Coronary artery (tissue), 2 donors: ENCODE measurements around the gene MBD2.
"Not testable (repeated sequence)": the region's sequence is repeated elsewhere in the genome, so short reads cannot be mapped to it uniquely, and the experiment has no call there.

ENCODE experiments used
- DNase-seq: peaks from one replicate; pipeline ENCODE4 v3.0.0-alpha.2; 2017; ENCODE audit warnings: low spot score
- H3K27ac ChIP-seq, 2 donors: fragments of 200-600 bp; sonication (generic); one replicate each; pipeline ENCODE4 v1.5.1; 2016 to 2019
- H3K4me3 ChIP-seq: fragments of 200-600 bp; sonication (generic); 2 replicates; pipeline ENCODE4 v1.5.1; 2016; ENCODE audit warnings: mild to moderate bottlenecking, moderate library complexity
- TF ChIP-seq, protein P1 (sequence below): fragments of 200-600 bp; sonication (generic); IDR thresholded peaks from one replicate; pipeline ENCODE4 v1.5.1; 2019; ENCODE audit warnings: antibody characterized with exemption

The MBD2 gene

GRCh38 chr18:54223568-54224241, 764 bp downstream of the MBD2 start:
- TF ChIP-seq, protein P1, sequence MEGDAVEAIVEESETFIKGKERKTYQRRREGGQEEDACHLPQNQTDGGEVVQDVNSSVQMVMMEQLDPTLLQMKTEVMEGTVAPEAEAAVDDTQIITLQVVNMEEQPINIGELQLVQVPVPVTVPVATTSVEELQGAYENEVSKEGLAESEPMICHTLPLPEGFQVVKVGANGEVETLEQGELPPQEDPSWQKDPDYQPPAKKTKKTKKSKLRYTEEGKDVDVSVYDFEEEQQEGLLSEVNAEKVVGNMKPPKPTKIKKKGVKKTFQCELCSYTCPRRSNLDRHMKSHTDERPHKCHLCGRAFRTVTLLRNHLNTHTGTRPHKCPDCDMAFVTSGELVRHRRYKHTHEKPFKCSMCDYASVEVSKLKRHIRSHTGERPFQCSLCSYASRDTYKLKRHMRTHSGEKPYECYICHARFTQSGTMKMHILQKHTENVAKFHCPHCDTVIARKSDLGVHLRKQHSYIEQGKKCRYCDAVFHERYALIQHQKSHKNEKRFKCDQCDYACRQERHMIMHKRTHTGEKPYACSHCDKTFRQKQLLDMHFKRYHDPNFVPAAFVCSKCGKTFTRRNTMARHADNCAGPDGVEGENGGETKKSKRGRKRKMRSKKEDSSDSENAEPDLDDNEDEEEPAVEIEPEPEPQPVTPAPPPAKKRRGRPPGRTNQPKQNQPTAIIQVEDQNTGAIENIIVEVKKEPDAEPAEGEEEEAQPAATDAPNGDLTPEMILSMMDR, result no peak
- H3K4me3 ChIP-seq, result peak overlapping the region; percentile 85
- H3K27ac ChIP-seq, result peak overlapping the region in 1 of 2 donors; percentile 86
- peak; percentile 75 for DNase-seq

DNA sequence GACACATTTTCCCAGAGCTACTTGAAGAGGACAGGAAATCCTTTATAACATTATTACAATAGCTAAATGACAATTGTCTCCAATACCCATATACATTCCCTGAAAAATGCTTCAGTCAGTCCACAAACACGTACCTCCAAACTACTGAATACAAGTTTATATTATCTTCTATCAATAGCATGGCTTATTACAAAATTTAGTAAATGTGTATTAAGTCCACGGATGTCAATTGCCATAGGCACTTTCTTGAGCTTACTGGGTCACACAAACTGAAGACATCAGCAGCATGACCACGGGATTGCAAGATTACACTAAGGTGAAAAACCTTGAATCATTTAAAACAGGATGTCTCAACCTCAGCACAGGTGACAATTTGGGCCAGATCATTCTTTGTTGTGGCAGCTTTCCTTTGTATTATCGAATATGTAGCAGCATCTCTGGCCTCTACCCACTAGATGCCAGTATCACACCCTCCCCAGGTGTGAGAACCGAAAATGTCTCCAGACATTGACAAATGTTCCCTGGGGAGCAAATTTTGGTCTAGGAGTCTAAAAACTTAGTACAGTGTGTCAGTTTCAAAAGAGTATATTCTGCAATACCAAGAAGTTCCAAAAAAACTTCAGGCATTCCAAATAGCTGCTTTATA, 1.4 kb downstream of the MBD2 start:
- no peak for DNase-seq
- Histone ChIP-seq H3K27ac (peak overlapping the region; percentile 12 to 86), H3K4me3 (peak overlapping the region; percentile 85)
- TF ChIP-seq, protein P1, result no peak

DNA sequence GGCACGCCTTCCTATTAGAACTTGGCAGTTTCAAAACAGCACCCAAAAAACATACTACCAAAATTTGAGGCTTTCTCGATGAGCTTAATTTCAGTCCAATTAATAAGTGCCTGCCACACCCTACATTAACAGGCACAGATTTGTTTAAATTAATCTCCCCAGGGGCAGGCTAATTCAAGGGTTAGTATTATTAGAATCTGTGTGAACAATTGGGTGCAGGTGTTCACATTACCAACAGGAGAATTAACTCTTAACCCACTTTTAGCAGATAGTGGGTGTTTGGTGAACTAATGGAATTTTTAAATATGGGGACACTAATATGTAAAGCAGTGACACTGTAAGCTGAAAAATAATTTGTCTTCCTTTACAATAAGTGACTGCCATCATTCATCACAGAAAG, 4.1 kb downstream of the MBD2 start:
- Histone ChIP-seq H3K27ac (no peak overlapping the region), H3K4me3 (no peak overlapping the region)
- TF ChIP-seq, protein P1, result no peak
- no peak for DNase-seq

- H3K27ac ChIP-seq, H3K4me3 ChIP-seq, DNase-seq: not testable (repeated sequence)
These were observed 5.7 kb downstream of the MBD2 start for GRCh38 chr18:54218803-54219202.

GRCh38 chr18:54218299-54218698, 6.2 kb downstream of the MBD2 start:
- Histone ChIP-seq H3K4me3 (no peak overlapping the region), H3K27ac (no peak overlapping the region)
- TF ChIP-seq, protein P1, result no peak
- DNase-seq, result no peak

DNA sequence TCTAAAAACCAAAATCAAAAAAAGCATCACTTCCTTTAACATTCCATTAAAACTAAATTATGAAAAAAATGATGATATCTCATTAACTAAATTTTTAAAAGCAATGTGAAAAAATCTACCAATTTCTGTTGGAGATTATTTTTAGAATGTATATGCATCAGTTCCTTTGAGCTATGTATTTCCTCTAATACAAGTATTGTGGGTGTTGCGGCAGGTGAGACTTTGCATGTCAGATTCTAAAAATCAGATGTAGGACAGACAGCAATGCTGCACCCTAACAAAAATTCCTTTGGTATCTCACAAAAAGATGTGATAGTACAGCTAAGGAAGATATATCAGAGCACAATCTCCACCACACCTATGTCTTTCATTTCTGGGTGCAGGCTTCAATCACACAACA, 6.8 kb downstream of the MBD2 start:
- no peak for DNase-seq
- TF ChIP-seq, protein P1, result no peak
- Histone ChIP-seq H3K27ac (no peak overlapping the region), H3K4me3 (no peak overlapping the region)

DNA sequence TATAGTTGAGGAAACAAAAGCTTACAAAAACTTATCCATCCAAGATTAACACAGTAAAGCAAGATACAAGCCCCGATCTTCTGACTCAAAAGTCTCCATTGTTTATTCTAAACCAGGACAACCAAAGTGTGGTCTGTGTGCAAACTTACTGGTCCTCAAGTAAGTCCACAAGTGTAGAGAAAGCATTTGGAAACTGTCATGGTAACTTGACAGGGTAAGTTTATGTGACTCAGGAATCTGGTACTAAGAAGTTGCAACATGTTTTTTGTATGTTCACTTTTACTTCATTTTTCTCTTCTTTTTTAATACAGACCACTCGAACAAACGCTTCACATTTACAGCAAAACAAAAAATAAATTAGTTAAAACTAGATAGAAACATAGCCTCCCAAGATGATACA, 9.4 kb downstream of the MBD2 start:
- TF ChIP-seq, protein P1, result no peak
- Histone ChIP-seq H3K4me3 (no peak overlapping the region), H3K27ac (no peak overlapping the region)
- DNase-seq, result no peak
